Tongue (tissue), 2 donors: ENCODE measurements around the gene COPG2. TPM values are rescaled to one million over a fixed set of nuclear protein-coding genes. Genes with fewer than 3 reads are reported as not detected.
"Not testable (repeated sequence)": the region's sequence is repeated elsewhere in the genome, so short reads cannot be mapped to it uniquely, and the experiment has no call there.

Experiments used
- DNase-seq: peaks from one replicate; pipeline ENCODE4 v3.0.0-alpha.2; 2015
- total RNA-seq: library from RNA; depleted of rRNA; stranded (reverse); fragments of >200 nt; gene quantifications from one replicate; pipeline ENCODE4 v1.2.3, GENCODE V29; 2014

Gene COPG2
- total RNA-seq, 1 donor from 2014 or later, result 38.5 TPM

GRCh38 chr7:130566168-130566897, 102.2 kb downstream of the COPG2 start:
- DNase-seq, result no peak

- no peak for DNase-seq
Measured at GRCh38 chr7:130560972-130561371, 107.6 kb downstream of the COPG2 start.

- DNase-seq, result no peak
Measured at GRCh38 chr7:130559184-130559583, 109.4 kb downstream of the COPG2 start.

- no peak for DNase-seq
Measured at GRCh38 chr7:130554481-130554880, 114.1 kb downstream of the COPG2 start.

GRCh38 chr7:130553398-130554029, 115.0 kb downstream of the COPG2 start:
- DNase-seq, result no peak

GRCh38 chr7:130544356-130544755, 124.2 kb downstream of the COPG2 start:
- no peak for DNase-seq

- no peak for DNase-seq
Measured at GRCh38 chr7:130543487-130544010, 125.0 kb downstream of the COPG2 start.

GRCh38 chr7:130542297-130542696, 126.3 kb downstream of the COPG2 start:
- not testable (repeated sequence) for DNase-seq

GRCh38 chr7:130541287-130541686, 127.3 kb downstream of the COPG2 start:
- not testable (repeated sequence) for DNase-seq

GRCh38 chr7:130537894-130538293, 130.7 kb downstream of the COPG2 start:
- DNase-seq, result not testable (repeated sequence)

GRCh38 chr7:130529417-130529816, 139.1 kb downstream of the COPG2 start:
- no peak for DNase-seq

GRCh38 chr7:130527752-130528355, 140.7 kb downstream of the COPG2 start:
- not testable (repeated sequence) for DNase-seq

GRCh38 chr7:130524628-130525027, 143.9 kb downstream of the COPG2 start:
- DNase-seq, result no peak

- not testable (repeated sequence) for DNase-seq
Measured at GRCh38 chr7:130523519-130524125, 144.9 kb downstream of the COPG2 start.

- DNase-seq, result no peak
Measured at GRCh38 chr7:130521258-130521951, 147.1 kb downstream of the COPG2 start.

GRCh38 chr7:130515315-130516040, 153.1 kb downstream of the COPG2 start:
- DNase-seq, result no peak

- no peak for DNase-seq
Measured at GRCh38 chr7:130513447-130513846, 155.1 kb downstream of the COPG2 start.

GRCh38 chr7:130512038-130512437, 156.5 kb downstream of the COPG2 start:
- DNase-seq, result not testable (repeated sequence)

- no peak for DNase-seq
Measured at GRCh38 chr7:130506358-130506757, 162.2 kb downstream of the COPG2 start.

GRCh38 chr7:130505753-130506152, 162.8 kb downstream of the COPG2 start:
- DNase-seq, result no peak

GRCh38 chr7:130500910-130501309, 167.6 kb downstream of the COPG2 start:
- no peak for DNase-seq
